HG03196 (cell line): Measurements from ENCODE around the gene TEX13B.
"Not testable (repeated sequence)": the region's sequence is repeated elsewhere in the genome, so short reads cannot be mapped to it uniquely, and the experiment has no call there.

Experiments
- ATAC-seq: cut with Tn5 transposase; IDR thresholded peaks from one replicate; pipeline ENCODE4 v1.9.1; 2021; ENCODE audit not compliant: unreplicated experiment

TEX13B gene

GRCh38 chrX:107982356-107982755 is at the start of gene TEX13B:
TSS of gene TEX13B (minus strand) at chrX:107982370. CDS start at chrX:107982127, 243 bp downstream.
- ATAC-seq: no peak

- no peak for ATAC-seq
Observed at GRCh38 chrX:108029928-108030711, 48.0 kb upstream of the TEX13B start.

GRCh38 chrX:108028854-108029253 is 46.7 kb upstream of the TEX13B start:
- no peak for ATAC-seq

- ATAC-seq: no peak
Observed at GRCh38 chrX:108025954-108026600, 43.9 kb upstream of the TEX13B start.

- no peak for ATAC-seq
Observed at GRCh38 chrX:108025376-108025775, 43.2 kb upstream of the TEX13B start.

GRCh38 chrX:108022491-108023089 is 40.4 kb upstream of the TEX13B start:
- ATAC-seq: no peak

- ATAC-seq: no peak
Observed at GRCh38 chrX:108020631-108021030, 38.5 kb upstream of the TEX13B start.

GRCh38 chrX:108019382-108019875 is 37.3 kb upstream of the TEX13B start:
- ATAC-seq: no peak

GRCh38 chrX:108018656-108019381 is 36.6 kb upstream of the TEX13B start:
- no peak for ATAC-seq

- ATAC-seq: peak; percentile 69
Observed at GRCh38 chrX:108001218-108001814, 19.1 kb upstream of the TEX13B start.

- ATAC-seq: no peak
Observed at GRCh38 chrX:108000751-108001150, 18.6 kb upstream of the TEX13B start.

- ATAC-seq: no peak
Observed at GRCh38 chrX:107996124-107996523, 14.0 kb upstream of the TEX13B start.

GRCh38 chrX:107985033-107985432 is 2.9 kb upstream of the TEX13B start:
- ATAC-seq: no peak

- ATAC-seq: no peak
Observed at GRCh38 chrX:107979534-107979933, 2.6 kb downstream of the TEX13B start.

GRCh38 chrX:107978707-107979307 is 3.4 kb downstream of the TEX13B start:
- no peak for ATAC-seq

- ATAC-seq: no peak
Observed at GRCh38 chrX:107978071-107978470, 4.1 kb downstream of the TEX13B start.

GRCh38 chrX:107971636-107972035 is 10.5 kb downstream of the TEX13B start:
- ATAC-seq: no peak

- no peak for ATAC-seq
Observed at GRCh38 chrX:107970073-107970472, 12.1 kb downstream of the TEX13B start.

- peak; percentile 87 for ATAC-seq
Observed at GRCh38 chrX:107968623-107969022, 13.5 kb downstream of the TEX13B start.

- ATAC-seq: not testable (repeated sequence)
Observed at GRCh38 chrX:107955337-107955736, 26.8 kb downstream of the TEX13B start.
